ENCODE data around the gene USP11. TPM values are rescaled to one million over a fixed set of nuclear protein-coding genes. Genes with fewer than 3 reads are reported as not detected.

USP11 gene
- total RNA-seq, 1 experiment from 2014 or later, result 153 TPM

DNA sequence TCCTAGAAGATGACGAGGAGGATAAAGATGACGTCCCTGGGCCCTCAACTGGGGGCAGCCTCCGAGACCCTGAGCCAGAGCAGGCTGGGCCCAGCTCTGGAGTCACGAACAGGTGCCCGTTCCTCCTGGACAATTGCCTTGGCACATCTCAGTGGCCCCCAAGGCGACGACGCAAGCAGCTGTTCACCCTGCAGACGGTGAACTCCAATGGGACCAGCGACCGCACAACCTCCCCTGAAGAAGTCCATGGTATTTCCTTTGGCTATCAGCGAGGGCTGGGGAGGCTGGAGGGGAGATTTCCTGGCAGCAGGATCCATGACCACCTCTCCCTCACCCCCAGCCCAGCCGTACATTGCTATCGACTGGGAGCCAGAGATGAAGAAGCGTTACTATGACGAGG, 11.9 kb downstream of the USP11 start:
- Histone ChIP-seq H4K5ac (ENCODE audit: insufficient read length, low read depth, low read length) (no peak overlapping the region), H3K9ac (ENCODE audit: extremely low read depth, insufficient read length, low read length) (no peak overlapping the region), H4K20me1 (ENCODE audit: control insufficient read depth, insufficient read depth, insufficient read length) (no peaks in the 10 kb centered on the region), H3K79me1 (ENCODE audit: insufficient read depth, low read depth, low read length, poor library complexity, severe bottlenecking) (no peaks in the 10 kb centered on the region), H2BK120ac (ENCODE audit: low read depth, low read length, poor library complexity, severe bottlenecking) (no peak overlapping the region), H3K27ac (ENCODE audit: insufficient read length, low read depth, low read length) (no peak overlapping the region), H3T11ph (ENCODE audit: low read length) (no peak overlapping the region), H3K14ac (ENCODE audit: insufficient read depth, low read length) (no peak overlapping the region), H2BK15ac (ENCODE audit: low read depth, low read length) (no peak overlapping the region), H4K8ac (replicated peaks; ENCODE audit: insufficient read length, low read depth, low read length) (no peak overlapping the region), H2BK12ac (ENCODE audit: insufficient read length, low read depth, low read length) (no peak overlapping the region), H2BK20ac (ENCODE audit: low read depth, low read length, poor library complexity, severe bottlenecking) (no peak overlapping the region), H2BK5ac (ENCODE audit: insufficient read length, low read length) (no peak overlapping the region), H3K79me2 (ENCODE audit: insufficient read depth, low read length) (no peaks in the 10 kb centered on the region), H3K4me2 (ENCODE audit: insufficient read depth, insufficient read length, low read length) (no peak overlapping the region), H3K27me3 (ENCODE audit: insufficient read depth, low read length) (no peaks in the 10 kb centered on the region), H4K91ac (ENCODE audit: insufficient read length, low read depth, low read length) (no peak overlapping the region), H3K4me1 (ENCODE audit: insufficient read depth, low read length) (no peaks in the 10 kb centered on the region), H2AK5ac (ENCODE audit: insufficient read length, low read length) (no peak overlapping the region), H3K23ac (ENCODE audit: insufficient read length, low read depth, low read length) (no peak overlapping the region), H3K23me2 (ENCODE audit: insufficient read length, low read depth, low read length, poor library complexity, severe bottlenecking) (no peaks in the 10 kb centered on the region), H2AFZ (ENCODE audit: low read length) (no peak overlapping the region), H3K4ac (ENCODE audit: low read depth, low read length) (no peak overlapping the region), H3K9me3 (ENCODE audit: control insufficient read depth, low read depth, low read length) (no peaks in the 10 kb centered on the region), H3K56ac (ENCODE audit: insufficient read length, low read depth, low read length) (no peak overlapping the region), H3K18ac (ENCODE audit: insufficient read length, low read depth, low read length) (no peak overlapping the region)
- Mint-ChIP-seq H3K4me1 (no peaks in the 10 kb centered on the region), H3K36me3 (ENCODE audit: insufficient read depth in 1 of 3, low read depth in 3 of 3) (peaks cover 58 to 92% (median 87%) of the 10 kb centered on the region in 3 experiments; a peak in 6 of 7 replicates), H3K27ac (no peak overlapping the region; a peak in 1 of 7 replicates), H3K9me3 (no peaks in the 10 kb centered on the region; a peak in 1 of 5 replicates), H3K27me3 (ENCODE audit: low read depth) (no peaks in the 10 kb centered on the region; the same call in 1 of the 2 replicates), H3K4me3 (no peak overlapping the region)
- TF ChIP-seq, protein P1, sequence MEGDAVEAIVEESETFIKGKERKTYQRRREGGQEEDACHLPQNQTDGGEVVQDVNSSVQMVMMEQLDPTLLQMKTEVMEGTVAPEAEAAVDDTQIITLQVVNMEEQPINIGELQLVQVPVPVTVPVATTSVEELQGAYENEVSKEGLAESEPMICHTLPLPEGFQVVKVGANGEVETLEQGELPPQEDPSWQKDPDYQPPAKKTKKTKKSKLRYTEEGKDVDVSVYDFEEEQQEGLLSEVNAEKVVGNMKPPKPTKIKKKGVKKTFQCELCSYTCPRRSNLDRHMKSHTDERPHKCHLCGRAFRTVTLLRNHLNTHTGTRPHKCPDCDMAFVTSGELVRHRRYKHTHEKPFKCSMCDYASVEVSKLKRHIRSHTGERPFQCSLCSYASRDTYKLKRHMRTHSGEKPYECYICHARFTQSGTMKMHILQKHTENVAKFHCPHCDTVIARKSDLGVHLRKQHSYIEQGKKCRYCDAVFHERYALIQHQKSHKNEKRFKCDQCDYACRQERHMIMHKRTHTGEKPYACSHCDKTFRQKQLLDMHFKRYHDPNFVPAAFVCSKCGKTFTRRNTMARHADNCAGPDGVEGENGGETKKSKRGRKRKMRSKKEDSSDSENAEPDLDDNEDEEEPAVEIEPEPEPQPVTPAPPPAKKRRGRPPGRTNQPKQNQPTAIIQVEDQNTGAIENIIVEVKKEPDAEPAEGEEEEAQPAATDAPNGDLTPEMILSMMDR (conservative IDR thresholded peaks at IDR 0.05), result no peak
- WGBS (ENCODE audit: extremely low coverage, insufficient read length, low lambda C conversion rate), result no CpG with 5 or more reads among the region's 16 CpGs
- DNase-seq, result no peak
